GM23338 (cell line): ENCODE data around the gene CGB2. TPM values are rescaled to one million over a fixed set of nuclear protein-coding genes. Genes with fewer than 3 reads are reported as not detected.

Source experiments
- ATAC-seq: fragments of 200-7000 bp; cut with Tn5 transposase; 3 replicates; pipeline ENCODE4 v1.9.1; 2020
- DNase-seq: peaks from one replicate; pipeline ENCODE4 v3.0.0-alpha.2; 2015; ENCODE audit warnings: low spot score
- H2AFZ ChIP-seq: fragments of 200-600 bp; sonication (generic); 2 replicates; pipeline ENCODE4 v1.8.0; 2016; ENCODE audit warnings: antibody characterized with exemption, mild to moderate bottlenecking, moderate library complexity
- H3F3A ChIP-seq: fragments of 200-600 bp; sonication (generic); replicated peaks from 2 replicates; pipeline ENCODE4 v1.8.0; 2017; ENCODE audit warnings: antibody characterized with exemption, mixed run types, low read depth
- H3K27ac ChIP-seq: fragments of 200-600 bp; sonication (generic); 2 replicates; pipeline ENCODE4 v1.6.1; 2016; ENCODE audit warnings: low read depth
- H3K27me3 ChIP-seq: fragments of 200-600 bp; sonication (generic); 2 replicates; pipeline ENCODE4 v1.8.0; 2016; ENCODE audit warnings: mild to moderate bottlenecking, mixed run types, moderate library complexity; ENCODE audit not compliant: insufficient read depth
- H3K36me3 ChIP-seq: fragments of 200-600 bp; sonication (generic); 2 replicates; pipeline ENCODE4 v1.8.0; 2016; ENCODE audit warnings: mild to moderate bottlenecking; ENCODE audit not compliant: insufficient read depth
- H3K4me1 ChIP-seq: fragments of 200-600 bp; sonication (generic); 2 replicates; pipeline ENCODE4 v1.8.0; 2016; ENCODE audit warnings: mild to moderate bottlenecking, moderate library complexity; ENCODE audit not compliant: insufficient read depth
- H3K4me2 ChIP-seq: fragments of 200-600 bp; sonication (generic); 2 replicates; pipeline ENCODE4 v1.7.1; 2017; ENCODE audit warnings: mixed run types
- H3K4me3 ChIP-seq: fragments of 200-600 bp; sonication (generic); 2 replicates; pipeline ENCODE4 v1.6.1; 2016; ENCODE audit warnings: mixed run types
- H3K79me2 ChIP-seq: fragments of 200-600 bp; sonication (generic); replicated peaks from 2 replicates; pipeline ENCODE4 v1.8.0; 2017; ENCODE audit warnings: mild to moderate bottlenecking; ENCODE audit not compliant: insufficient read depth
- H3K9me2 ChIP-seq: fragments of 200-600 bp; sonication (generic); 2 replicates; pipeline ENCODE4 v1.8.0; 2017; ENCODE audit not compliant: insufficient read depth
- H4K20me1 ChIP-seq: fragments of 200-600 bp; sonication (generic); replicated peaks from 2 replicates; pipeline ENCODE4 v1.8.0; 2017; ENCODE audit warnings: mild to moderate bottlenecking; ENCODE audit not compliant: insufficient read depth
- H3K27ac Mint-ChIP-seq: 2 replicates; pipeline ENCODE4 v1.8.0; 2020; ENCODE audit warnings: inconsistent platforms, mild to moderate bottlenecking, moderate library complexity, mixed read lengths
- H3K27me3 Mint-ChIP-seq: 3 replicates; pipeline ENCODE4 v1.8.0; 2022; ENCODE audit warnings: low read depth, mild to moderate bottlenecking, moderate library complexity, mixed read lengths, inconsistent platforms; ENCODE audit not compliant: insufficient read depth, poor library complexity
- H3K36me3 Mint-ChIP-seq: 3 replicates; pipeline ENCODE4 v1.8.0; 2021; ENCODE audit warnings: low read depth, mild to moderate bottlenecking, inconsistent platforms, moderate library complexity, mixed read lengths
- H3K4me1 Mint-ChIP-seq: 3 replicates; pipeline ENCODE4 v1.8.0; 2020; ENCODE audit warnings: mild to moderate bottlenecking, inconsistent platforms, mixed read lengths
- H3K4me3 Mint-ChIP-seq: 3 replicates; pipeline ENCODE4 v1.8.0; 2021; ENCODE audit warnings: moderate library complexity, mild to moderate bottlenecking, inconsistent platforms, mixed read lengths
- H3K9me3 Mint-ChIP-seq: 3 replicates; pipeline ENCODE4 v1.8.0; 2020; ENCODE audit warnings: moderate library complexity, mild to moderate bottlenecking, inconsistent platforms, mixed read lengths
- CREB1 ChIP-seq: fragments of 250-450 bp; sonication (Bioruptor Pico); IDR thresholded peaks from 2 replicates; pipeline ENCODE4 v1.5.0; 2020; ENCODE audit warnings: low read depth, mild to moderate bottlenecking, moderate library complexity
- EZH2phosphoT487 ChIP-seq: fragments of 200-600 bp; sonication (generic); IDR thresholded peaks from one replicate; pipeline ENCODE4 v1.8.1; 2018; ENCODE audit warnings: antibody characterized with exemption; ENCODE audit not compliant: unreplicated experiment
- JUNB ChIP-seq: IDR thresholded peaks from one replicate; pipeline ENCODE4 v1.6.1; 2016; ENCODE audit warnings: antibody characterized with exemption; ENCODE audit not compliant: unreplicated experiment
- NANOG ChIP-seq: IDR thresholded peaks from 2 replicates; pipeline ENCODE4 v1.6.1; 2016; ENCODE audit warnings: antibody characterized with exemption, borderline replicate concordance
- POLR2AphosphoS5 ChIP-seq: IDR thresholded peaks from 2 replicates; pipeline ENCODE4 v1.6.1; 2016; ENCODE audit warnings: antibody characterized with exemption, low read depth
- STAT1 ChIP-seq: IDR thresholded peaks from one replicate; pipeline ENCODE4 v1.6.1; 2016; ENCODE audit warnings: antibody characterized with exemption; ENCODE audit not compliant: unreplicated experiment
- ZNF114 ChIP-seq: fragments of 250-450 bp; sonication (Bioruptor Pico); IDR thresholded peaks from 2 replicates; pipeline ENCODE4 v1.5.0; 2020; ENCODE audit warnings: mild to moderate bottlenecking, moderate library complexity
- ZNF331 ChIP-seq: fragments of 250-450 bp; sonication (Bioruptor Pico); IDR thresholded peaks from 2 replicates; pipeline ENCODE4 v1.5.0; 2020; ENCODE audit warnings: low read depth, mild to moderate bottlenecking, moderate library complexity
- polyA plus RNA-seq: library from polyadenylated mRNA; unstranded; fragments of >200 nt; fragmentation: Nextera tagmentation; extraction: Ambion mirVana; gene quantifications from 2 replicates; pipeline ENCODE4 v1.2.1, GENCODE V29; 2016
- total RNA-seq: library from RNA; depleted of rRNA; stranded (reverse); fragments of >200 nt; shearing (Covaris generic); gene quantifications from 2 replicates; pipeline ENCODE4 v1.2.3, GENCODE V29; 2014
- TF ChIP-seq, protein P1 (sequence below): IDR thresholded peaks from 2 replicates; pipeline ENCODE4 v1.6.1; 2016; ENCODE audit warnings: antibody characterized with exemption
- TF ChIP-seq, protein P2 (sequence below): fragments of 250-450 bp; sonication (Bioruptor Pico); IDR thresholded peaks from 2 replicates; pipeline ENCODE4 v1.5.0; 2020; ENCODE audit warnings: mild to moderate bottlenecking, moderate library complexity
- TF ChIP-seq, protein P3 (sequence below), 2 experiments: fragments of 200-600 bp in 1 of 2; sonication (generic) in 1 of 2; conservative IDR thresholded peaks; 2 replicates each; pipeline versions ENCODE4 v1.5.1 to v1.6.1; 2016 to 2017; ENCODE audit warnings: antibody characterized with exemption in 2 of 2, low read depth in 2 of 2, mild to moderate bottlenecking in 2 of 2, moderate library complexity in 1 of 2

Gene CGB2
- total and polyA plus RNA-seq, 2 experiments from 2014 or later = 0.57 TPM; not detected in 1

DNA sequence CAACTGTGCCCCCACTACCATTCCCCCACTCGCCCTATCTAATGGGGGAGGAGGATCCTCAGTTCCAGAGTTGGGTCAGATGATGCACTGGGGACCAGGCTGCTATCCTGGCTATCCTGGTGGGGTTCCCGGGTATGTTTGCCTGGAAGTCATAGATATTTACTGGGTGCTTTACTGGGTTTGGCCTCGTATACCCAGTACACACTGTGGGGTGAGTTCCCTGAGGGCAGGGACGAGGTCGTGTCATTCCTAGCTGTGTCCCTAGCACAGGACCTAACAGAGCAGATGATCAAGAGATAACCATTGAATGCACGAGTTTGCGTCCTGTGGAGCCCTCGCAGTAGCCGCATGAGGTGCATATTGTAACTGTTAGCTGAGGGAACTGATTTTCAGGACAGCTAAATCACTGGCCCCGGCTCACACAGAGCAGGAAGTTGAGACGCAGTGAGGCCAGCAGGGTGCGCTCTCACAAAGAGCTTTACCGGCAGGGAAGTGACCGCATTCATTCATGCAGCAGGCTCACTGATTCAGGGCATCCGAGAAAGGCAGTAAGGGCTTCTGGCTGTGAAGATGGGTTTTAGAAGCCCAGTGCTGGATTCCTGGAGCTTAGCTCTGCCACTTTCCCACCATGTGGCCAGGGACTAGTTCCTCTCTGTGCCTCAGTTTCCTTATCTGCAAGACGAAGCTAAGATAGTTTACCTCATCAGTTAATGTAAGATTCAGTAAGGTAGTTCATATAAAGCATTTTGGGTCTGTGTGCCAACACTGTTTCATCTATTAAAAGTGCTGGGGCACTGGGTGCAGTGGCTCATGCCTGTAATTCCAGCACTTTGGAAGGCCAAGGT, 32.0 kb upstream of the CGB2 start (continued):
- TF ChIP-seq, protein P1, sequence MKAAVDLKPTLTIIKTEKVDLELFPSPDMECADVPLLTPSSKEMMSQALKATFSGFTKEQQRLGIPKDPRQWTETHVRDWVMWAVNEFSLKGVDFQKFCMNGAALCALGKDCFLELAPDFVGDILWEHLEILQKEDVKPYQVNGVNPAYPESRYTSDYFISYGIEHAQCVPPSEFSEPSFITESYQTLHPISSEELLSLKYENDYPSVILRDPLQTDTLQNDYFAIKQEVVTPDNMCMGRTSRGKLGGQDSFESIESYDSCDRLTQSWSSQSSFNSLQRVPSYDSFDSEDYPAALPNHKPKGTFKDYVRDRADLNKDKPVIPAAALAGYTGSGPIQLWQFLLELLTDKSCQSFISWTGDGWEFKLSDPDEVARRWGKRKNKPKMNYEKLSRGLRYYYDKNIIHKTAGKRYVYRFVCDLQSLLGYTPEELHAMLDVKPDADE = peak; percentile 57; the same call in 1 of the 2 replicates

DNA sequence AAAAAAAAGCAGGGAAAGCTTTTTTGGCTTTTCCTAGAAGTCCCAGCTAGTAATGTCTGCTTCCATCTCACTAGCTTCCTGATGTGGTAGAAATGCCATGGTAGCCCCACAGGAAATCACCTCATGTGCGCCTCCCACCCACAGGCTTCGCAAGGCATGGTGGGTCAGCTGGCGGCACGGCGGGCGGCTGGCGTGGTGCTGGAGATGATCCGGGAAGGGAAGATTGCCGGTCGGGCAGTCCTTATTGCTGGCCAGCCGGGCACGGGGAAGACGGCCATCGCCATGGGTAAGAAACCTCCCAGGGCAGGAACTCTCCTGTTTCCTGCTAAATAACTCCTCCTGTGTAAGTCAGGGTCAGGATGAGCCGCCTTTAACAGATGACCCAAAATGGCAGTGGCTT, 27.6 kb upstream of the CGB2 start:
- no peak overlapping the region for H3K4me2 ChIP-seq
- H3K9me2 ChIP-seq = no peaks in the 10 kb centered on the region
- H3K9me3 Mint-ChIP-seq = no peaks in the 10 kb centered on the region; the same call in 2 of the 3 replicates
- H3K27ac ChIP-seq = no peak overlapping the region
- peaks cover 4% of the 10 kb centered on the region for H3K27me3 Mint-ChIP-seq
- H3K27me3 ChIP-seq = no peaks in the 10 kb centered on the region
- H3K4me3 ChIP-seq = no peak overlapping the region
- peaks cover 64% of the 10 kb centered on the region for H3K36me3 Mint-ChIP-seq
- H3K4me1 ChIP-seq = no peaks in the 10 kb centered on the region; the same call in 1 of the 2 replicates
- no peaks in the 10 kb centered on the region; the same call in 1 of the 2 replicates for H3K79me2 ChIP-seq
- peaks cover 9% of the 10 kb centered on the region; the same call in 1 of the 2 replicates for H3F3A ChIP-seq
- no peak overlapping the region for H3K27ac Mint-ChIP-seq
- peaks cover 7% of the 10 kb centered on the region for H4K20me1 ChIP-seq
- H3K36me3 ChIP-seq = peaks cover 30% of the 10 kb centered on the region
- H3K4me1 Mint-ChIP-seq = peaks cover 8% of the 10 kb centered on the region
- DNase-seq (no peak), ATAC-seq (no peak)
- no peak overlapping the region for H3K4me3 Mint-ChIP-seq
- H2AFZ ChIP-seq = no peak overlapping the region
- TF ChIP-seq STAT1 = no peak
- TF ChIP-seq NANOG = no peak
- TF ChIP-seq EZH2phosphoT487 = no peak
- TF ChIP-seq, protein P2, sequence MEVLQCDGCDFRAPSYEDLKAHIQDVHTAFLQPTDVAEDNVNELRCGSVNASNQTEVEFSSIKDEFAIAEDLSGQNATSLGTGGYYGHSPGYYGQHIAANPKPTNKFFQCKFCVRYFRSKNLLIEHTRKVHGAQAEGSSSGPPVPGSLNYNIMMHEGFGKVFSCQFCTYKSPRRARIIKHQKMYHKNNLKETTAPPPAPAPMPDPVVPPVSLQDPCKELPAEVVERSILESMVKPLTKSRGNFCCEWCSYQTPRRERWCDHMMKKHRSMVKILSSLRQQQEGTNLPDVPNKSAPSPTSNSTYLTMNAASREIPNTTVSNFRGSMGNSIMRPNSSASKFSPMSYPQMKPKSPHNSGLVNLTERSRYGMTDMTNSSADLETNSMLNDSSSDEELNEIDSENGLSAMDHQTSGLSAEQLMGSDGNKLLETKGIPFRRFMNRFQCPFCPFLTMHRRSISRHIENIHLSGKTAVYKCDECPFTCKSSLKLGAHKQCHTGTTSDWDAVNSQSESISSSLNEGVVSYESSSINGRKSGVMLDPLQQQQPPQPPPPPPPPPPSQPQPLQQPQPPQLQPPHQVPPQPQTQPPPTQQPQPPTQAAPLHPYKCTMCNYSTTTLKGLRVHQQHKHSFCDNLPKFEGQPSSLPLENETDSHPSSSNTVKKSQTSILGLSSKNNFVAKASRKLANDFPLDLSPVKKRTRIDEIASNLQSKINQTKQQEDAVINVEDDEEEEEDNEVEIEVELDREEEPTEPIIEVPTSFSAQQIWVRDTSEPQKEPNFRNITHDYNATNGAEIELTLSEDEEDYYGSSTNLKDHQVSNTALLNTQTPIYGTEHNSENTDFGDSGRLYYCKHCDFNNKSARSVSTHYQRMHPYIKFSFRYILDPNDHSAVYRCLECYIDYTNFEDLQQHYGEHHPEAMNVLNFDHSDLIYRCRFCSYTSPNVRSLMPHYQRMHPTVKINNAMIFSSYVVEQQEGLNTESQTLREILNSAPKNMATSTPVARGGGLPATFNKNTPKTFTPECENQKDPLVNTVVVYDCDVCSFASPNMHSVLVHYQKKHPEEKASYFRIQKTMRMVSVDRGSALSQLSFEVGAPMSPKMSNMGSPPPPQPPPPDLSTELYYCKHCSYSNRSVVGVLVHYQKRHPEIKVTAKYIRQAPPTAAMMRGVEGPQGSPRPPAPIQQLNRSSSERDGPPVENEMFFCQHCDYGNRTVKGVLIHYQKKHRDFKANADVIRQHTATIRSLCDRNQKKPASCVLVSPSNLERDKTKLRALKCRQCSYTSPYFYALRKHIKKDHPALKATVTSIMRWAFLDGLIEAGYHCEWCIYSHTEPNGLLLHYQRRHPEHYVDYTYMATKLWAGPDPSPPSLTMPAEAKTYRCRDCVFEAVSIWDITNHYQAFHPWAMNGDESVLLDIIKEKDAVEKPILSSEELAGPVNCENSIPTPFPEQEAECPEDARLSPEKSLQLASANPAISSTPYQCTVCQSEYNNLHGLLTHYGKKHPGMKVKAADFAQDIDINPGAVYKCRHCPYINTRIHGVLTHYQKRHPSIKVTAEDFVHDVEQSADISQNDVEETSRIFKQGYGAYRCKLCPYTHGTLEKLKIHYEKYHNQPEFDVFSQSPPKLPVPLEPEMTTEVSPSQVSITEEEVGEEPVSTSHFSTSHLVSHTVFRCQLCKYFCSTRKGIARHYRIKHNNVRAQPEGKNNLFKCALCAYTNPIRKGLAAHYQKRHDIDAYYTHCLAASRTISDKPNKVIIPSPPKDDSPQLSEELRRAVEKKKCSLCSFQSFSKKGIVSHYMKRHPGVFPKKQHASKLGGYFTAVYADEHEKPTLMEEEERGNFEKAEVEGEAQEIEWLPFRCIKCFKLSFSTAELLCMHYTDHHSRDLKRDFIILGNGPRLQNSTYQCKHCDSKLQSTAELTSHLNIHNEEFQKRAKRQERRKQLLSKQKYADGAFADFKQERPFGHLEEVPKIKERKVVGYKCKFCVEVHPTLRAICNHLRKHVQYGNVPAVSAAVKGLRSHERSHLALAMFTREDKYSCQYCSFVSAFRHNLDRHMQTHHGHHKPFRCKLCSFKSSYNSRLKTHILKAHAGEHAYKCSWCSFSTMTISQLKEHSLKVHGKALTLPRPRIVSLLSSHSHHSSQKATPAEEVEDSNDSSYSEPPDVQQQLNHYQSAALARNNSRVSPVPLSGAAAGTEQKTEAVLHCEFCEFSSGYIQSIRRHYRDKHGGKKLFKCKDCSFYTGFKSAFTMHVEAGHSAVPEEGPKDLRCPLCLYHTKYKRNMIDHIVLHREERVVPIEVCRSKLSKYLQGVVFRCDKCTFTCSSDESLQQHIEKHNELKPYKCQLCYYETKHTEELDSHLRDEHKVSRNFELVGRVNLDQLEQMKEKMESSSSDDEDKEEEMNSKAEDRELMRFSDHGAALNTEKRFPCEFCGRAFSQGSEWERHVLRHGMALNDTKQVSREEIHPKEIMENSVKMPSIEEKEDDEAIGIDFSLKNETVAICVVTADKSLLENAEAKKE (CRISPR knock-in tag) = no peak
- TF ChIP-seq, protein P1 = no peak
- TF ChIP-seq, protein P3, sequence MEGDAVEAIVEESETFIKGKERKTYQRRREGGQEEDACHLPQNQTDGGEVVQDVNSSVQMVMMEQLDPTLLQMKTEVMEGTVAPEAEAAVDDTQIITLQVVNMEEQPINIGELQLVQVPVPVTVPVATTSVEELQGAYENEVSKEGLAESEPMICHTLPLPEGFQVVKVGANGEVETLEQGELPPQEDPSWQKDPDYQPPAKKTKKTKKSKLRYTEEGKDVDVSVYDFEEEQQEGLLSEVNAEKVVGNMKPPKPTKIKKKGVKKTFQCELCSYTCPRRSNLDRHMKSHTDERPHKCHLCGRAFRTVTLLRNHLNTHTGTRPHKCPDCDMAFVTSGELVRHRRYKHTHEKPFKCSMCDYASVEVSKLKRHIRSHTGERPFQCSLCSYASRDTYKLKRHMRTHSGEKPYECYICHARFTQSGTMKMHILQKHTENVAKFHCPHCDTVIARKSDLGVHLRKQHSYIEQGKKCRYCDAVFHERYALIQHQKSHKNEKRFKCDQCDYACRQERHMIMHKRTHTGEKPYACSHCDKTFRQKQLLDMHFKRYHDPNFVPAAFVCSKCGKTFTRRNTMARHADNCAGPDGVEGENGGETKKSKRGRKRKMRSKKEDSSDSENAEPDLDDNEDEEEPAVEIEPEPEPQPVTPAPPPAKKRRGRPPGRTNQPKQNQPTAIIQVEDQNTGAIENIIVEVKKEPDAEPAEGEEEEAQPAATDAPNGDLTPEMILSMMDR (conservative IDR thresholded peaks at IDR 0.05; ENCODE audit: low read depth in 2 of 2) = no peak
- no peak for TF ChIP-seq CREB1 (CRISPR knock-in tag)
- no peak for TF ChIP-seq POLR2AphosphoS5
- TF ChIP-seq JUNB = no peak
- TF ChIP-seq ZNF114 = no peak
- no peak for TF ChIP-seq ZNF331 (CRISPR knock-in tag)
